Neural progenitor cell (in vitro differentiated cells): ENCODE results near the gene MAP6D1.

Experiments used
- CTCF ChIP-seq: fragments of 200-600 bp; sonication (generic); IDR thresholded peaks from 2 replicates; pipeline ENCODE4 v1.5.1; 2017; ENCODE audit warnings: antibody characterized with exemption, mild to moderate bottlenecking
- EZH2 ChIP-seq: fragments of 200-600 bp; sonication (generic); IDR thresholded peaks from 2 replicates; pipeline ENCODE4 v1.6.1; 2017; ENCODE audit warnings: antibody characterized with exemption, mild to moderate bottlenecking, moderate library complexity

- no peak for TF ChIP-seq CTCF
- TF ChIP-seq EZH2, result no peak
These were observed 14.5 kb downstream of the MAP6D1 start for GRCh38 chr3:183810643-183811594.
